GM12878 (cell line): ENCODE data around the gene BIN1. TPM values are rescaled to one million over a fixed set of nuclear protein-coding genes. Genes with fewer than 3 reads are reported as not detected.

Experiments used
- ATAC-seq: fragments of 200-7000 bp; cut with Tn5 transposase; 3 replicates; pipeline ENCODE4 v1.9.1; 2020; ENCODE audit warnings: mild to moderate bottlenecking, moderate library complexity
- BruUV-seq: library from RNA; stranded (reverse); fragments of 400-500 nt; replicated peaks from 2 replicates; lab custom pipeline; 2021; lab: Mats Ljungman, UMichigan
- CTCF ChIA-PET: fragments of 300-600 bp; sonication (Branson Sonifier 250); formaldehyde crosslinking; extraction: SDS; loops from one replicate; lab custom pipeline; 2021; ENCODE audit warnings: inconsistent platforms; lab: Yijun Ruan, JAX
- POLR2A ChIA-PET: fragments of 350-600 bp; formaldehyde crosslinking; extraction: SDS; loops from one replicate; lab custom pipeline; 2021; ENCODE audit warnings: inconsistent platforms; lab: Charles Lee
- RAD21 ChIA-PET: fragments of 300-600 bp; sonication (Branson Sonifier 250); formaldehyde crosslinking; loops from one replicate; lab custom pipeline; 2023; ENCODE audit warnings: antibody characterized with exemption; ENCODE audit not compliant: unreplicated experiment; lab: Charles Lee
- SMC1A ChIA-PET: fragments of 300-600 bp; sonication (Branson Sonifier 250); formaldehyde crosslinking; loops from one replicate; lab custom pipeline; 2023; ENCODE audit not compliant: unreplicated experiment, uncharacterized antibody; lab: Charles Lee
- DNase-seq: peaks from one replicate; pipeline ENCODE4 v3.0.0-alpha.2; 2011; ENCODE audit warnings: low read depth, low spot score
- FAIRE-seq: peaks from 3 replicates; lab custom pipeline; 2011; peaks lifted over from hg19 to GRCh38; lab: Jason Lieb, UNC
- H2AFZ ChIP-seq: 2 replicates; pipeline ENCODE4 v1.6.0; 2011; ENCODE audit warnings: low read depth, low read length, control low read depth; ENCODE audit not compliant: control insufficient read depth
- H3K27ac ChIP-seq: 2 replicates; pipeline ENCODE4 v1.5.1; 2011; ENCODE audit warnings: control low read depth; ENCODE audit not compliant: control insufficient read depth, insufficient read depth
- H3K27me3 ChIP-seq, 2 experiments: replicated peaks in 1 of 2; 2 replicates each; pipeline versions ENCODE4 v1.6.0 to v1.6.1; 2011; ENCODE audit warnings: low read length in 1 of 2; ENCODE audit not compliant: control insufficient read depth in 2 of 2, insufficient read depth in 2 of 2
- H3K36me3 ChIP-seq, 2 experiments: 2 replicates each; pipeline ENCODE4 v1.5.1; 2011; ENCODE audit warnings: low read length in 1 of 2; ENCODE audit not compliant: control insufficient read depth in 2 of 2, insufficient read depth in 2 of 2
- H3K4me1 ChIP-seq: 2 replicates; pipeline ENCODE4 v1.6.1; 2011; ENCODE audit warnings: mild to moderate bottlenecking, low read length, moderate library complexity, mixed read lengths; ENCODE audit not compliant: control insufficient read depth, insufficient read depth
- H3K4me2 ChIP-seq: 2 replicates; pipeline ENCODE4 v1.6.0; 2011; ENCODE audit warnings: control low read depth; ENCODE audit not compliant: control insufficient read depth, insufficient read depth
- H3K4me3 ChIP-seq: fragments of 200-600 bp; sonication (generic); 2 replicates; pipeline ENCODE4 v1.5.1; 2016
- H3K79me2 ChIP-seq: 2 replicates; pipeline ENCODE4 v1.6.0; 2011; ENCODE audit warnings: low read length; ENCODE audit not compliant: control insufficient read depth, insufficient read depth
- H3K9ac ChIP-seq: 2 replicates; pipeline ENCODE4 v1.8.0; 2011; ENCODE audit warnings: low read length, control low read depth, mixed read lengths; ENCODE audit not compliant: control insufficient read depth, insufficient read depth
- H3K9me3 ChIP-seq: replicated peaks from 3 replicates; pipeline ENCODE4 v1.5.1; 2011; ENCODE audit warnings: mild to moderate bottlenecking, low read length; ENCODE audit not compliant: control insufficient read depth, insufficient read depth
- H4K20me1 ChIP-seq: 2 replicates; pipeline ENCODE4 v1.6.0; 2011; ENCODE audit not compliant: control insufficient read depth, insufficient read depth
- CBX5 ChIP-seq: sonication (generic); IDR thresholded peaks from 2 replicates; pipeline ENCODE4 v1.6.1; 2016; ENCODE audit warnings: low read depth, moderate library complexity, mild to moderate bottlenecking, inconsistent platforms
- FOXK2 ChIP-seq: fragments of 450-650 bp; IDR thresholded peaks from 2 replicates; pipeline ENCODE4 v1.6.1; 2017; ENCODE audit warnings: mild to moderate bottlenecking, moderate library complexity
- IKZF2 ChIP-seq, 2 experiments: fragments of 450-650 bp; IDR thresholded peaks; 2 replicates each; pipeline ENCODE4 v1.6.1; 2017; ENCODE audit warnings: mild to moderate bottlenecking in 2 of 2, moderate library complexity in 2 of 2
- POLR2A ChIP-seq: IDR thresholded peaks from 2 replicates; pipeline ENCODE4 v1.6.1; 2011; ENCODE audit warnings: low read depth, mild to moderate bottlenecking, low read length
- SMAD1 ChIP-seq: fragments of 450-650 bp; IDR thresholded peaks from 2 replicates; pipeline ENCODE4 v1.6.1; 2018; ENCODE audit warnings: mild to moderate bottlenecking, low read depth; ENCODE audit not compliant: partially characterized antibody
- SMC3 ChIP-seq: IDR thresholded peaks from 2 replicates; pipeline ENCODE4 v1.6.1; 2011; ENCODE audit warnings: low read length, improper control_type of control experiment, borderline replicate concordance
- STAT1 ChIP-seq: fragments of 450-650 bp; conservative IDR thresholded peaks from 2 replicates; pipeline ENCODE4 v1.6.1; 2014; ENCODE audit warnings: antibody characterized with exemption, mild to moderate bottlenecking
- TAF1 ChIP-seq: IDR thresholded peaks from 2 replicates; pipeline ENCODE4 v1.6.1; 2011; ENCODE audit warnings: mild to moderate bottlenecking, low read depth, low read length, borderline replicate concordance
- TARDBP ChIP-seq: IDR thresholded peaks from 2 replicates; pipeline ENCODE4 v1.6.1; 2016; ENCODE audit warnings: borderline replicate concordance
- ZNF274 ChIP-seq: IDR thresholded peaks from one replicate; pipeline ENCODE4 v1.8.0; 2011; ENCODE audit not compliant: insufficient read length, insufficient read depth
- WGBS: methylation state at CpG from one replicate; pipeline ENCODE4 v1.1.6; 2016; ENCODE audit warnings: low lambda C conversion rate; ENCODE audit not compliant: insufficient replicate concordance, insufficient coverage; ENCODE audit errors: missing lambda C conversion rate; 5-methylcytosine and 5-hydroxymethylcytosine counted together
- in situ Hi-C: fragments of 300-500 bp; cut with MboI; formaldehyde crosslinking; loops from 9 replicates; pipeline ENCODE4 v1.14.3; 2018; ENCODE audit warnings: mixed read lengths
- intact Hi-C: fragments of 100-400 bp; cut with micrococcal nuclease; formaldehyde crosslinking; loops from one replicate; pipeline ENCODE4 v1.14.2; 2022; ENCODE audit not compliant: unreplicated experiment
- polyA plus RNA-seq, 11 experiments: library from polyadenylated mRNA; depleted of rRNA in 4 of 11; unstranded in 6 of 11; stranded (reverse) in 5 of 11; fragments of >200 nt; fragmentation: Nextera tagmentation in 4 of 11; fragmentation: Illumina TruSeq in 1 of 11; extraction: Ambion mirVana in 4 of 11; extraction: Trizol in 1 of 11; gene quantifications; 1 replicate in 1 of 11; 2 replicates in 10 of 11; pipeline versions ENCODE4 v1.2.1 to v1.2.3, GENCODE V29; 2011 to 2016; ENCODE audit warnings: inconsistent platforms in 2 of 11, missing spikeins in 2 of 11, low read depth in 1 of 11
- total RNA-seq, 4 experiments: library from RNA; depleted of rRNA in 3 of 4; stranded (reverse); fragments of >200 nt in 3 of 4; fragmentation: Illumina TruSeq in 1 of 4; extraction: Trizol in 1 of 4; gene quantifications; 2 replicates each; pipeline versions ENCODE4 v1.2.1 to v1.2.3, GENCODE V29; 2013 to 2021
- TF ChIP-seq, protein P1 (sequence below), 3 experiments: IDR thresholded peaks in 2 of 3; conservative IDR thresholded peaks in 1 of 3; 2 replicates each; pipeline ENCODE4 v1.5.1; 2011; ENCODE audit warnings: low read depth in 3 of 3, low read length in 3 of 3, mild to moderate bottlenecking in 3 of 3, control low read depth in 2 of 3, moderate library complexity in 2 of 3, inconsistent platforms in 1 of 3, mixed read lengths in 1 of 3; ENCODE audit not compliant: control insufficient read depth in 2 of 3, insufficient read depth in 1 of 3; ENCODE audit errors: extremely low read depth in 1 of 3
- TF ChIP-seq, protein P2 (sequence below): IDR thresholded peaks from 2 replicates; pipeline ENCODE4 v1.6.1; 2012; ENCODE audit warnings: low read depth, low read length, improper control_type of control experiment
- TF ChIP-seq, protein P3 (sequence below): fragments of 450-650 bp; IDR thresholded peaks from 2 replicates; pipeline ENCODE4 v1.6.1; 2017; ENCODE audit warnings: antibody characterized with exemption, mild to moderate bottlenecking, moderate library complexity
- TF ChIP-seq, protein P4 (sequence below): IDR thresholded peaks from 2 replicates; pipeline ENCODE4 v1.6.1; 2012; ENCODE audit warnings: mild to moderate bottlenecking, low read depth, low read length

BIN1 gene
- total and polyA plus RNA-seq, 10 of the 15 experiments (the other 5 are each of a cell fraction or from before 2014, with no cell fraction given) = 0.32 to 21.3 (median 11.2) TPM

DNA sequence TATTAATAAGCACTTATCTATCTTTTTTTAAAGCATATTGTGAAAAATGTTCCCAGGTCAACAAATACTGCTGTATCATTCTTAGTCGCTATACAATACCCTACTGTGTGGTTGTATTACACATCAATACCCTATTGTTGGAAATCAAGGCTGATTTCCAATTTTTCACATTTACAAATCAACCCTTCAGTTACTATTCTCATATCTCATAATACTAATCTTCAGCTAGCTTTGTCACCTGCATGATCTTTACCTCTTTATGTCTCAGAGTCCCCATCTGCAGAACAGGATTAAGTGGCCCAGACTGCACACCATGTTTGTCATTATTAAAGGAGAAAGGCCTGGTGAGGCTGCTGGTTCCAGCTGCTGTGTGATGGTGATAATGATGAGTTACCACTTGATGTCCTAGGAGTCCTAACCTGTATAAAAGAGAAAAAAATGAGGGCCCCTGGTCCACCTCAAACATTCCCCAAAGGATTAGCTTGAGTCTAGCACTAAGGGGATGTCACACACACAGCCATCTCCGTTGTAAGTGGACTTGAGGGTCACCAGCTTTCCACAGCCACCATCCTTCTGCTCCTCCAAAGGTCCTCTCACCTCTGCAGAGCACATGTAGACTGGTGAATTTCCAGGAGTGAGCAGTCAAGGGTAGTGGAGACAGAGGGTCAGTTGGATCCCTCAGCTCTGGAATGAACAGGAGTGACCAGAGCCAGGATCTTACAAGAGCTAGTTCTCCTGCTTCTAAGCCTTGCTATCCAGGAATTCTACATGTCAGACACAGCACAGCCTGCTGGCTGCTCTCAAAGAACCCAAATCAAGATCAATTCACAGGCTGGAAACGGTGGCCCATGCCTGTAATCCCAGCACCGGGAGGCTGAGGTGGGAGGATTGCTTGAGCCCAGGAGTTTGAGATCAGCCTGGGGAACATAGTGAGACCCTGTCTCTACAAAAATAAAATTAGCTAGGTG is 36.0 kb upstream of the BIN1 start:
- Histone ChIP-seq H2AFZ (no peak overlapping the region), H3K27me3 (no peaks in the 10 kb centered on the region), H3K27ac (no peak overlapping the region), H3K4me2 (no peak overlapping the region), H3K9ac (no peak overlapping the region), H3K4me3 (no peak overlapping the region), H4K20me1 (no peaks in the 10 kb centered on the region), H3K9me3 (no peaks in the 10 kb centered on the region), H3K79me2 (no peaks in the 10 kb centered on the region), H3K36me3 (no peaks in the 10 kb centered on the region), H3K4me1 (no peaks in the 10 kb centered on the region)
- ATAC-seq = no peak
- POLR2A ChIA-PET = no interaction called here
- SMC1A ChIA-PET = no interaction called here
- FAIRE-seq = no peak
- intact Hi-C loops = no loop called here
- in situ Hi-C loops = no loop called here
- no peak for DNase-seq
- CTCF ChIA-PET = interaction anchor here (0.6 kb wide), 1 partner anchor 30 kb away, joined by 4 read pairs; no protein-coding TSS in a partner anchor
- no TSS peak for BruUV-seq
- 35% methylated on average over 4 of the region's 4 CpGs for WGBS
- RAD21 ChIA-PET = no interaction called here
- TF ChIP-seq ZNF274 (no peak), IKZF2 (IDR thresholded peaks at IDR 0.05) (no peak), CBX5 (no peak), FOXK2 (no peak), TARDBP (no peak), TAF1 (no peak), STAT1 (no peak), POLR2A (no peak), SMAD1 (no peak), SMC3 (no peak)
- TF ChIP-seq, protein P1, sequence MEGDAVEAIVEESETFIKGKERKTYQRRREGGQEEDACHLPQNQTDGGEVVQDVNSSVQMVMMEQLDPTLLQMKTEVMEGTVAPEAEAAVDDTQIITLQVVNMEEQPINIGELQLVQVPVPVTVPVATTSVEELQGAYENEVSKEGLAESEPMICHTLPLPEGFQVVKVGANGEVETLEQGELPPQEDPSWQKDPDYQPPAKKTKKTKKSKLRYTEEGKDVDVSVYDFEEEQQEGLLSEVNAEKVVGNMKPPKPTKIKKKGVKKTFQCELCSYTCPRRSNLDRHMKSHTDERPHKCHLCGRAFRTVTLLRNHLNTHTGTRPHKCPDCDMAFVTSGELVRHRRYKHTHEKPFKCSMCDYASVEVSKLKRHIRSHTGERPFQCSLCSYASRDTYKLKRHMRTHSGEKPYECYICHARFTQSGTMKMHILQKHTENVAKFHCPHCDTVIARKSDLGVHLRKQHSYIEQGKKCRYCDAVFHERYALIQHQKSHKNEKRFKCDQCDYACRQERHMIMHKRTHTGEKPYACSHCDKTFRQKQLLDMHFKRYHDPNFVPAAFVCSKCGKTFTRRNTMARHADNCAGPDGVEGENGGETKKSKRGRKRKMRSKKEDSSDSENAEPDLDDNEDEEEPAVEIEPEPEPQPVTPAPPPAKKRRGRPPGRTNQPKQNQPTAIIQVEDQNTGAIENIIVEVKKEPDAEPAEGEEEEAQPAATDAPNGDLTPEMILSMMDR (IDR thresholded peaks at IDR 0.05 in 2 of 3, conservative IDR thresholded peaks at IDR 0.05 in 1 of 3; ENCODE audit: control insufficient read depth in 2 of 3, extremely low read depth in 1 of 3, insufficient read depth in 1 of 3, low read depth in 3 of 3, low read length in 3 of 3) = no peak
- TF ChIP-seq, protein P2, sequence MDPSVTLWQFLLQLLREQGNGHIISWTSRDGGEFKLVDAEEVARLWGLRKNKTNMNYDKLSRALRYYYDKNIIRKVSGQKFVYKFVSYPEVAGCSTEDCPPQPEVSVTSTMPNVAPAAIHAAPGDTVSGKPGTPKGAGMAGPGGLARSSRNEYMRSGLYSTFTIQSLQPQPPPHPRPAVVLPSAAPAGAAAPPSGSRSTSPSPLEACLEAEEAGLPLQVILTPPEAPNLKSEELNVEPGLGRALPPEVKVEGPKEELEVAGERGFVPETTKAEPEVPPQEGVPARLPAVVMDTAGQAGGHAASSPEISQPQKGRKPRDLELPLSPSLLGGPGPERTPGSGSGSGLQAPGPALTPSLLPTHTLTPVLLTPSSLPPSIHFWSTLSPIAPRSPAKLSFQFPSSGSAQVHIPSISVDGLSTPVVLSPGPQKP = no peak
- TF ChIP-seq, protein P3, sequence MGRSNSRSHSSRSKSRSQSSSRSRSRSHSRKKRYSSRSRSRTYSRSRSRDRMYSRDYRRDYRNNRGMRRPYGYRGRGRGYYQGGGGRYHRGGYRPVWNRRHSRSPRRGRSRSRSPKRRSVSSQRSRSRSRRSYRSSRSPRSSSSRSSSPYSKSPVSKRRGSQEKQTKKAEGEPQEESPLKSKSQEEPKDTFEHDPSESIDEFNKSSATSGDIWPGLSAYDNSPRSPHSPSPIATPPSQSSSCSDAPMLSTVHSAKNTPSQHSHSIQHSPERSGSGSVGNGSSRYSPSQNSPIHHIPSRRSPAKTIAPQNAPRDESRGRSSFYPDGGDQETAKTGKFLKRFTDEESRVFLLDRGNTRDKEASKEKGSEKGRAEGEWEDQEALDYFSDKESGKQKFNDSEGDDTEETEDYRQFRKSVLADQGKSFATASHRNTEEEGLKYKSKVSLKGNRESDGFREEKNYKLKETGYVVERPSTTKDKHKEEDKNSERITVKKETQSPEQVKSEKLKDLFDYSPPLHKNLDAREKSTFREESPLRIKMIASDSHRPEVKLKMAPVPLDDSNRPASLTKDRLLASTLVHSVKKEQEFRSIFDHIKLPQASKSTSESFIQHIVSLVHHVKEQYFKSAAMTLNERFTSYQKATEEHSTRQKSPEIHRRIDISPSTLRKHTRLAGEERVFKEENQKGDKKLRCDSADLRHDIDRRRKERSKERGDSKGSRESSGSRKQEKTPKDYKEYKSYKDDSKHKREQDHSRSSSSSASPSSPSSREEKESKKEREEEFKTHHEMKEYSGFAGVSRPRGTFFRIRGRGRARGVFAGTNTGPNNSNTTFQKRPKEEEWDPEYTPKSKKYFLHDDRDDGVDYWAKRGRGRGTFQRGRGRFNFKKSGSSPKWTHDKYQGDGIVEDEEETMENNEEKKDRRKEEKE = no peak
- TF ChIP-seq, protein P4, sequence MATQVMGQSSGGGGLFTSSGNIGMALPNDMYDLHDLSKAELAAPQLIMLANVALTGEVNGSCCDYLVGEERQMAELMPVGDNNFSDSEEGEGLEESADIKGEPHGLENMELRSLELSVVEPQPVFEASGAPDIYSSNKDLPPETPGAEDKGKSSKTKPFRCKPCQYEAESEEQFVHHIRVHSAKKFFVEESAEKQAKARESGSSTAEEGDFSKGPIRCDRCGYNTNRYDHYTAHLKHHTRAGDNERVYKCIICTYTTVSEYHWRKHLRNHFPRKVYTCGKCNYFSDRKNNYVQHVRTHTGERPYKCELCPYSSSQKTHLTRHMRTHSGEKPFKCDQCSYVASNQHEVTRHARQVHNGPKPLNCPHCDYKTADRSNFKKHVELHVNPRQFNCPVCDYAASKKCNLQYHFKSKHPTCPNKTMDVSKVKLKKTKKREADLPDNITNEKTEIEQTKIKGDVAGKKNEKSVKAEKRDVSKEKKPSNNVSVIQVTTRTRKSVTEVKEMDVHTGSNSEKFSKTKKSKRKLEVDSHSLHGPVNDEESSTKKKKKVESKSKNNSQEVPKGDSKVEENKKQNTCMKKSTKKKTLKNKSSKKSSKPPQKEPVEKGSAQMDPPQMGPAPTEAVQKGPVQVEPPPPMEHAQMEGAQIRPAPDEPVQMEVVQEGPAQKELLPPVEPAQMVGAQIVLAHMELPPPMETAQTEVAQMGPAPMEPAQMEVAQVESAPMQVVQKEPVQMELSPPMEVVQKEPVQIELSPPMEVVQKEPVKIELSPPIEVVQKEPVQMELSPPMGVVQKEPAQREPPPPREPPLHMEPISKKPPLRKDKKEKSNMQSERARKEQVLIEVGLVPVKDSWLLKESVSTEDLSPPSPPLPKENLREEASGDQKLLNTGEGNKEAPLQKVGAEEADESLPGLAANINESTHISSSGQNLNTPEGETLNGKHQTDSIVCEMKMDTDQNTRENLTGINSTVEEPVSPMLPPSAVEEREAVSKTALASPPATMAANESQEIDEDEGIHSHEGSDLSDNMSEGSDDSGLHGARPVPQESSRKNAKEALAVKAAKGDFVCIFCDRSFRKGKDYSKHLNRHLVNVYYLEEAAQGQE = no peak
